Mucosa of gallbladder (tissue), 1 donor: ENCODE measurements around the gene C12orf57. TPM values are rescaled to one million over a fixed set of nuclear protein-coding genes. Genes with fewer than 3 reads are reported as not detected.

ENCODE experiments used
- total RNA-seq: library from RNA; stranded (reverse); gene quantifications from one replicate; pipeline ENCODE4 v1.2.1, GENCODE V29; 2021
- donor health status: DM: no; HTN: no; CAD: no.

Gene C12orf57
- total RNA-seq, 1 donor from 2014 or later = 265 TPM

Other genes with a start within 250 kb of the C12orf57 start
- gene PIANP, start 243.2 kb upstream of the C12orf57 start, total RNA-seq = 5.0 TPM
- gene COPS7A, start 220.0 kb upstream of the C12orf57 start, total RNA-seq = 61.4 TPM
- gene MLF2, start 190.9 kb upstream of the C12orf57 start, total RNA-seq = 175 TPM
- 293 TPM for gene PTMS, start 177.7 kb upstream of the C12orf57 start, total RNA-seq
- gene LAG3, start 171.5 kb upstream of the C12orf57 start, total RNA-seq = 1.4 TPM
- gene CD4, start 154.5 kb upstream of the C12orf57 start, total RNA-seq = 32.1 TPM
- 12.3 TPM for gene GPR162, start 122.2 kb upstream of the C12orf57 start, total RNA-seq
- gene P3H3, start 115.6 kb upstream of the C12orf57 start, total RNA-seq = 28.1 TPM
- gene GNB3, start 103.1 kb upstream of the C12orf57 start, total RNA-seq = 3.3 TPM
- gene CDCA3, start 92.7 kb upstream of the C12orf57 start, total RNA-seq = 2.2 TPM
- gene USP5, start 91.9 kb upstream of the C12orf57 start, total RNA-seq = 98.4 TPM
- gene TPI1, start 76.5 kb upstream of the C12orf57 start, total RNA-seq = 610 TPM
- 33.7 TPM for gene SPSB2, start 70.7 kb upstream of the C12orf57 start, total RNA-seq
- 13.1 TPM for gene LRRC23, start 39.2 kb upstream of the C12orf57 start, total RNA-seq
- 30.5 TPM for gene ENO2, start 29.4 kb upstream of the C12orf57 start, total RNA-seq
- 153 TPM for gene ATN1, start 16.1 kb upstream of the C12orf57 start, total RNA-seq
- not detected for gene RNU7-1, start 206 bp upstream of the C12orf57 start, total RNA-seq
- 66.4 TPM for gene PTPN6, start 7.3 kb downstream of the C12orf57 start, total RNA-seq
- gene PHB2, start 26.6 kb downstream of the C12orf57 start, total RNA-seq = 141 TPM
- 31.8 TPM for gene EMG1, start 26.9 kb downstream of the C12orf57 start, total RNA-seq
- gene LPCAT3, start 74.5 kb downstream of the C12orf57 start, total RNA-seq = 26.6 TPM
- 319 TPM for gene C1S, start 116.7 kb downstream of the C12orf57 start, total RNA-seq
- 303 TPM for gene C1R, start 148.4 kb downstream of the C12orf57 start, total RNA-seq
- gene C1RL, start 165.2 kb downstream of the C12orf57 start, total RNA-seq = 49.6 TPM
- 7.1 TPM for gene RBP5, start 184.9 kb downstream of the C12orf57 start, total RNA-seq
- 40.6 TPM for gene CLSTN3, start 186.3 kb downstream of the C12orf57 start, total RNA-seq
- gene PEX5, start 245.7 kb downstream of the C12orf57 start, total RNA-seq = 53.7 TPM